Measurements from ENCODE around the gene OR7C1.
"Not testable (repeated sequence)": the region's sequence is repeated elsewhere in the genome, so short reads cannot be mapped to it uniquely, and the experiment has no call there.

OR7C1 gene

DNA sequence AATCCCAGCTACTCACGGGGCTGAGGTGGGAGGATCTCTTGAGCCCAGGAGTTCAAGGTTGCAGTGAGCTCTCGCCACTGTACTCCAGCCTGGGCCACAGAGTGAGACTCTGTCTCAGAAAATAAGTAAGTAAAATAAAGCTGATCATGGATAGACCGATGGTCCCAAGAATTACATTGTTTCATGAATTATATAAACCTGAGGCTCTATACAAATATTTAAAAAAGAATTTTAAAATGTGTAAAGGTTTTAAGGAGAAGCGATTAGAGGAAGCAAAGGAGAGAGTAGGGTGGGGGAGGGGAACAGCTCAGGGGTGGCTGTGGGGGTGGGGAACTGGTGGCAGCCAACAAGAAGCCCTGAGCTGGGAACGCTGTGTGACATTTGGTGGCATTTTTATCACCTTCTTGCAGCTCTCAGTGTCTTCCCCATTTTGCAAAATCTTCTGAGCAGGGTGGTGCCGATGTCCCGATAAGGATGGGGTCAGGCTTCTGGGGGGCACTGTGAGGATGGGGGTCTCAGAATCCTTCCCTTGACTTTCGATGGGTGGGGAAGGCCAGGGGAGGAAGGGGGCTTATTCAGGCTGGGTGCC, 51.5 kb downstream of the OR7C1 start:
- not testable (repeated sequence) for H3K9me3 ChIP-seq (ENCODE audit: low read length); H3K27ac ChIP-seq (ENCODE audit: low read depth, low read length); H3K9ac ChIP-seq (ENCODE audit: low read length); H3K4me3 ChIP-seq (ENCODE audit: low read depth in 1 of 2, low read length in 2 of 2); H3K27me3 ChIP-seq (ENCODE audit: control insufficient read depth in 1 of 2, insufficient read depth in 2 of 2, low read length in 2 of 2); H3K4me1 ChIP-seq (ENCODE audit: insufficient read depth, low read length); H3K36me3 ChIP-seq (ENCODE audit: insufficient read depth, low read length)

DNA sequence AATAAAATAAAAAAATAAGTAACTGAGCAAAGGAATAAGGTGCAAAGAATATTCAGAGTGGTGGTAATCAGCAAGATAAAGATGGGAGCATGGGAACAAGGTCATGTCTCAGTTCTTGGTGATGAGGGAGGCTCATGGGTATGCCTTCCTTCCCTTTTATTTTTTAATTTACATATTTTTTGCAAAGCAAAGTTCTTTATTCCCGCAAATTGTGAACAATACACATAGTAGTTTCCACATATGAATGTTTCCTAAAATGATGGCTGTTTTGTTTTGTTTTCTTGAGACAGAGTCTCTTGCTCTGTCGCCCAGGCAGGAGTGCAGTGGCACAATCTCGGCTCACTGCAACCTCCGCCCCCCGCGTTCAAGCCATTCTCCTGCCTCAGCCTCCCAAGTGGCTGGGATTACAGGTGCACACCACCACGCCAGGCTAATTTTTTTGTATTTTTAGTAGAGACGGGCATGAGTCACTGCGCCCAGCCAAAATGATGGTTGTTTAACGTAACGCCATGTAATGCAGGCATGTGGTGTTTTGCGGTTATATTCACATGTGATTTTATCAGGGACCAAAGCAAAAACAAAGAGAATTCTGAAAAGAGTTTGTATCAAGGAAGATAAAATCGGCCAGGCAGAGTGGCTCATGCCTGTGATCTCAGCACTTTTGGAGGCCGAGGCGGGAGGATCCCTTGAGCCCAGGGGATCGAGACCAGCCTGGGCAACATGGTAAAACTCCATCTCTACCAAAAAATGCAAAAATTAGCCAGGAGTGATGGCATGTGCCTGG, 52.2 kb downstream of the OR7C1 start:
- Histone ChIP-seq H3K9ac (ENCODE audit: low read length) (no peak overlapping the region), H3K36me3 (ENCODE audit: insufficient read depth, low read length) (no peaks in the 10 kb centered on the region), H3K27me3 (ENCODE audit: control insufficient read depth in 1 of 2, insufficient read depth in 2 of 2, low read length in 2 of 2) (peaks cover 0 to 4% of the 10 kb centered on the region in 2 donors), H3K9me3 (ENCODE audit: low read length) (no peaks in the 10 kb centered on the region), H3K4me1 (ENCODE audit: insufficient read depth, low read length) (no peaks in the 10 kb centered on the region), H3K4me3 (ENCODE audit: low read depth in 1 of 2, low read length in 2 of 2) (no peak overlapping the region), H3K27ac (ENCODE audit: low read depth, low read length) (no peak overlapping the region)

DNA sequence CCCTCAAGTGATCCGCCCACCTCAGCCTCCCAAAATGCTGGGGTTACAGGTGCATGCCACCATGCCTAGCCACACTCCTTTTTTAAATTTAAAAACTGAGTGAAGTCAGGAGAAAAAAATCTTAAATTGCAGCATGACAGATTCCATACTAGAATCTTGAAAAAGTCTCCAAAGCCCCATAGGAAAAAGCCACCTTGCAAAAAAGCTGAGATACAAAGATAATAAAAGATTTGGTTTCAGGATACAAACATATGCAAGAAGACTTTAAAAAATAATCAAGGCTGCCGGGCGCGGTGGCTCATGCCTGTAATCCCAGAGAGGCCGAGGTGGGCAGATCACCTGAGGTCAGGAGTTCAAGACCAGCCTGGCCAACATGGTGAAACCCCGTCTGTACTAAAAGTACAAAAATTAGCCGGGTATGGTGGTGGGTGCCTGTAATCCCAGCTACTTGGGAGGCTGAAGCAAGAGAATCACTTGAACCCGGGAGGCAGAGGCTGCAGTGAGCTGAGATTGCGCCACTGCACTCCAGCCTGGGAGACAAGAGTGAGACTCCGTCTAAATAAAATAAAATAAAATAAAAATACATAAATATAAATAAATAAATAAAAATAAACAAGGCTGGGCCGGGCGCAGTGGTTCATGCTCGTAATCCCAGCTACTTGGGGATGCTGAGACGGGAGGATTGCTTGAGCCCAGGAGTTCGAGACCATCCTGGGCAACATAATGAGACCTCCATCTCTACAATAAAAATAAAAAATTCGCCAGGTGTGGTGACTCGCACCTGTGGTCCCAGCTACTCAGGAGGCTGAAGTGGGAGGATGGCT, 53.1 kb downstream of the OR7C1 start:
- H3K36me3 ChIP-seq (ENCODE audit: insufficient read depth, low read length); H3K27me3 ChIP-seq (ENCODE audit: control insufficient read depth in 1 of 2, insufficient read depth in 2 of 2, low read length in 2 of 2); H3K9ac ChIP-seq (ENCODE audit: low read length); H3K27ac ChIP-seq (ENCODE audit: low read depth, low read length); H3K4me1 ChIP-seq (ENCODE audit: insufficient read depth, low read length); H3K4me3 ChIP-seq (ENCODE audit: low read depth in 1 of 2, low read length in 2 of 2); H3K9me3 ChIP-seq (ENCODE audit: low read length): not testable (repeated sequence)

DNA sequence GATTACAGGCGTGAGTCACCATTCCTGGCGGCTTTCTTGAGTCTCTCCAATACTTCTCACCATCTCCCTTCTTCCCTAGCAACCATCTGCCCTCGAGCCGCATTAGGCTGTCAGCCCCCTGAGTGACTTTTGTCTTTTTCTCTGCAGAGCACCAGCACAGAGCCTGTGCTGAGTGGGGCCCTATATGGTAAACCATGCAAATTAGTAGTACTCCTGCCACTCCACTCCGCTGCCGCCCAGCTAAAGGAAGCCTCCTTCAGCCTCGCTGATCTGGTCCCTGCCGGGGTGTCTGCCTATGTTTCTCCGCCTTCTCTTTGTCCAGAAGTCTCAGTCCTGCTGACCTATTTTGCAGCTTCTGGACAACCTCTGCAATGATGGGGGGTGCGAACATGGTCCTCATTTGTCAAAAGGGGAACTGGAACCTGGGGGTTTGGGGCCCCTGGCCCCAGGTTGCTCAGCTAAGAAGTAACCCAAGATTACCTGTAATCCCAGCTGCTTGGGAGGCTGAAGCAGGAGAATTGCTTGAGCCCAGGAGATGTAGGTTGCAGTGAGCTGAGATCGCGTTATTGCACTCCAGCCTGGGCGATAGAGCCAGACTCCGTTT, 54.3 kb downstream of the OR7C1 start:
- H3K36me3 ChIP-seq (ENCODE audit: insufficient read depth, low read length); H3K4me1 ChIP-seq (ENCODE audit: insufficient read depth, low read length); H3K27me3 ChIP-seq (ENCODE audit: control insufficient read depth in 1 of 2, insufficient read depth in 2 of 2, low read length in 2 of 2); H3K4me3 ChIP-seq (ENCODE audit: low read depth in 1 of 2, low read length in 2 of 2); H3K9ac ChIP-seq (ENCODE audit: low read length); H3K27ac ChIP-seq (ENCODE audit: low read depth, low read length); H3K9me3 ChIP-seq (ENCODE audit: low read length): not testable (repeated sequence)

DNA sequence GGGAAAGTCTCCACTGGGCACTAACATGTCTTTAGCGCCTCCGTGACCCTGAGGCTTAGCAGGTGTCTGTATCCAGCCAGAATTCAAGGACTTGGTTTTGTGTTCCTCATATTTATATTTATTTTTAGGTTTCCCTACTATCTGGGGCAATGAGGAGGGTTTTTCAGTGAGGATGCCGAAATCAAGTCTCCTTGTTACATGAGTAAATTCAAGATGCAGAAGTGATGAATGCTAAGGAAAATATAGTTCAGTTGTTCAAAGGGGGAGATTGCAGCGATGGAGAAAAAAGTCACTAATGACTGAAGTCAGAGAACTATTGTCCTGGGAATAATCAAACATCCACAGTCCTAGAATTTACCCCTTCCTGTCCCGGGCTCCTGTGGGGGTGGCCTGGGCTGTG, 55.8 kb downstream of the OR7C1 start:
- H3K9me3 ChIP-seq (ENCODE audit: low read length), result no peaks in the 10 kb centered on the region
- H3K36me3 ChIP-seq (ENCODE audit: insufficient read depth, low read length), result no peaks in the 10 kb centered on the region
- H3K4me3 ChIP-seq (ENCODE audit: low read depth in 1 of 2, low read length in 2 of 2), result no peak overlapping the region
- H3K4me1 ChIP-seq (ENCODE audit: insufficient read depth, low read length), result no peaks in the 10 kb centered on the region
- no peak overlapping the region for H3K27ac ChIP-seq (ENCODE audit: low read depth, low read length)
- peaks cover 0 to 10% of the 10 kb centered on the region in 2 donors for H3K27me3 ChIP-seq (ENCODE audit: control insufficient read depth in 1 of 2, insufficient read depth in 2 of 2, low read length in 2 of 2)
- H3K9ac ChIP-seq (ENCODE audit: low read length), result no peak overlapping the region

DNA sequence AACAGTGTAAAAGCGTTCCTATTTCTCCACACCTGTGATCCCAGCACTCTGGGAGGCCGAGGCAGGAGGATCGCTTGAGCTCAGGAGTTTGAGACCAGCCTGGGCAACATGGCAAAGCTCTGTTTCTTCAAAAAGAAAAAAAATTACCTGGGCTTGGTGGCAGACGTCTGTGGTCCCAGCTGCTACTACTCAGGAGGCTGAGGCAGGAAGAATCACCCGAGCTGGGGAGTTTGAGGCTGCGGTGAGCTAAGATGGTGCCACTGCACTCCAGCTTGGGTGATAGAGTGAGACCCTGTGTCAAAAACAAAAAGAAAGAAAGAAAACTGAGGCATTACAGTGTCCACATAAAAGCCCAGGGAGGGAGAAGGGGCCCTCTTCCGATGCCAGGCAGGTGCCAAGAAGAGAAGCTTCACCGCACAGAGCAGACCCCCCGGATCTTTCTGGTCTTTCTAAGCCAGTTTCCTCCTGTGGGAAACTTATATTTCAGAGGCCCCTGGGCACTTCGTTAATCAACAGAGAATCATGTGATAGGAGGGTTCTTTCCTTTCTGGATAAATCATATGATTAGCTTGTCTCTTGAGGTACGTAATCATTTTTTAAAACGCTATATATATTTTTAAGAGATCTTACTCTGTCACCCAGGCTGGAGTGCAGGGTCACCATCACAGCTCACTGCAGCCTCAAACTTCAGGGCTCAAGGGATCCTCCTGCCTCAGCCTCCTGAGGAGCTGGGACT, 56.7 kb downstream of the OR7C1 start, which contains the start of gene ADGRE2:
Gene ADGRE2 (minus strand): TSS at position 451 of the 736 bp plus-strand sequence. CDS start 1,804 bp downstream, outside the sequence.
- H3K36me3 ChIP-seq (ENCODE audit: insufficient read depth, low read length); H3K4me1 ChIP-seq (ENCODE audit: insufficient read depth, low read length); H3K27me3 ChIP-seq (ENCODE audit: control insufficient read depth in 1 of 2, insufficient read depth in 2 of 2, low read length in 2 of 2); H3K4me3 ChIP-seq (ENCODE audit: low read depth in 1 of 2, low read length in 2 of 2); H3K27ac ChIP-seq (ENCODE audit: low read depth, low read length); H3K9ac ChIP-seq (ENCODE audit: low read length); H3K9me3 ChIP-seq (ENCODE audit: low read length): not testable (repeated sequence)

DNA sequence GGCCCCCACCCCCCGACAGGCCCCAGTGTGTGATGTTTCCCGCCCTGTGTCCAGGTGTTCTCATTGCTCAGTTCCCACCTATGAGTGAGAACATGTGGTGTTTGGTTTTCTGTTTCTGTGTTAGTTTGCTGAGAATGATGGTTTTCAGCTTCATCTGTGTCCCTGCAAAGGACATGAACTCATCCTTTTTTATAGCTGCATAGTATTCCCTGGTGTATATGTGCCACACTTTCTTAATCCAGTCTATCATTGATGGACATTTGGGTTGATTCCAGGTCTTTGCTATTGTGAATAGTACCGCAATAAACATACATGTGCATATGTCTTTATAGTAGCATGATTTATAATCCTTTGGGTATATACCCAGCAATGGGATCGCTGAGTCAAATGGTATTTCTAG, 57.3 kb downstream of the OR7C1 start:
- H3K27ac ChIP-seq (ENCODE audit: low read depth, low read length); H3K4me3 ChIP-seq (ENCODE audit: low read depth in 1 of 2, low read length in 2 of 2); H3K27me3 ChIP-seq (ENCODE audit: control insufficient read depth in 1 of 2, insufficient read depth in 2 of 2, low read length in 2 of 2); H3K9ac ChIP-seq (ENCODE audit: low read length); H3K36me3 ChIP-seq (ENCODE audit: insufficient read depth, low read length); H3K9me3 ChIP-seq (ENCODE audit: low read length); H3K4me1 ChIP-seq (ENCODE audit: insufficient read depth, low read length): not testable (repeated sequence)

DNA sequence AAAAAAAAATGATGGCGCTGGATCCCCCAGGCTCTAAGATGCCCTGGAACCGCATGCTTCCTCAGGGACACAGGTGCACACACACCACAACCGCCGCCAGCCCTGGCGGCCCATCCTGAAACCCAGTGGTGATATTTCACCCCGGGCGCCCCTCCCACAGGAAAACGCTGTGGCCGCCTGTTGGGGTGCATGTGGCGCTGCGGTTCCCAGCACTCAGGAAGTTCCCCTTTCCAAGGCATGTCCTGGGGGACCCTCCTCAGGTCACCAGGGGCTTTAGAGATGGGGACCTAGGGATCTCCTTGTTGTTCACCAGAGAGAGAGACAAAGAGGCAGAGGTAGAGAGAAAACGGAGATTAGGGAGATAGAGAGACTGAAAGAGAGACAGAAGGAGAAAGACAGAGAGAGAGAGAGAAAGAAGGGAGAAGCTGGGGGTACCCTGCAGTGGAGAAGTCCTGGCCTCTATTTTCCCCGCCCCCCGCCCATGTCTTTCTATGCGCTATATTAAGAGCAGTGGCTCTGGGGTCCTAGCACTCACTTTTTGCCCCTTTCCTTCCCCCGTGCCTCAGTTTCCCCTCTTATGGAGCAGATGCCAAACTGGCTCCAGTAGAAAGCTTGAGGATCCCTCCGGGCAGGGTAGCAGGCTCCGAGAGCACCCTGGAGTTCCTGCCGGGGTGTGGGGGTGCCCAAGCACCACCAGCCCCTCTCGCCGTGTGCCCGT, 59.0 kb downstream of the OR7C1 start:
- H3K9me3 ChIP-seq (ENCODE audit: low read length), result no peaks in the 10 kb centered on the region
- no peak overlapping the region for H3K27ac ChIP-seq (ENCODE audit: low read depth, low read length)
- H3K4me3 ChIP-seq (ENCODE audit: low read depth in 1 of 2, low read length in 2 of 2), result no peak overlapping the region
- peaks cover 0 to 10% of the 10 kb centered on the region in 2 donors for H3K27me3 ChIP-seq (ENCODE audit: control insufficient read depth in 1 of 2, insufficient read depth in 2 of 2, low read length in 2 of 2)
- no peak overlapping the region for H3K9ac ChIP-seq (ENCODE audit: low read length)
- H3K36me3 ChIP-seq (ENCODE audit: insufficient read depth, low read length), result no peaks in the 10 kb centered on the region
- H3K4me1 ChIP-seq (ENCODE audit: insufficient read depth, low read length), result no peaks in the 10 kb centered on the region

DNA sequence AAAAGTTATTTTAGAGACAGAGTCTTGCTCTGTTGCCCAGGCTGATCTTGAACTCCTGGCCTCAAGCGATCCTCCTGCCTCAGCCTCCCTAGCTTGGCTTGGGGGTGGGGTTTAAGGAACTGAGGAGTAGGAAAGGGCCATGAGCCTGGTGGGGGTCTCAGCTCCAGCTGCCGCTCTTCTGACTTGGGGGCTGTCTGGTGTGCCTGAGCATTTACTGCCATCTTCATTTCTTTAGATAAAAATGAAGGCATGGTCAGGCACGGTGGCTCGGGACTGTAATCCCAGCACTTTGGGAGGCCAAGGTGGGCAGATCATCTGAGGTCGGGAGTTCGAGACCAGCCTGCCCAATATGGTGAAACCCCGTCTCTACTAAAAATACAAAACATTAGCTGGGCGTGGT, 59.7 kb downstream of the OR7C1 start:
- H3K27me3 ChIP-seq (ENCODE audit: control insufficient read depth in 1 of 2, insufficient read depth in 2 of 2, low read length in 2 of 2); H3K27ac ChIP-seq (ENCODE audit: low read depth, low read length); H3K36me3 ChIP-seq (ENCODE audit: insufficient read depth, low read length); H3K9me3 ChIP-seq (ENCODE audit: low read length); H3K9ac ChIP-seq (ENCODE audit: low read length); H3K4me1 ChIP-seq (ENCODE audit: insufficient read depth, low read length); H3K4me3 ChIP-seq (ENCODE audit: low read depth in 1 of 2, low read length in 2 of 2): not testable (repeated sequence)

DNA sequence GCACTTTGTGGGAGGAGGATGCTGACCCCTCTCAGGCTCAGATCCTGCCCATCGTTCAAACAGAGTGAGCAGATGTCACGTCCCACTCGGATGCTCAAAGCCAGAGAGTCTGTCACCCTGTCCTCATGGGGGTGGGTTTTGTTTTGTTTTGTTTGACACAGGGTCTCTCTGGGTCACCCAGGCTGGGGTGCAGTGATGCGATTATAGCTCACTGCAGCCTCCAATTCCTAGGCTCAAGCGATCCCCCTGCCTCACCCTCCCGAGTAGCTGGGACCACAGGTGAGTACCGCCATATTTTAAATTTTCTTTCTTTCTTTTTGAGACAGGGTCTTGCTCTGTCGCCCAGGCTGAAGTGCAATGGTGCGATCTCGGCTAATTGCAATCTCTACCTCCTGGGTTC, 60.6 kb downstream of the OR7C1 start:
- peaks cover 0 to 10% of the 10 kb centered on the region in 2 donors for H3K27me3 ChIP-seq (ENCODE audit: control insufficient read depth in 1 of 2, insufficient read depth in 2 of 2, low read length in 2 of 2)

More for the DNA sequence above, 60.6 kb downstream of the OR7C1 start:
- no peak overlapping the region for H3K9ac ChIP-seq (ENCODE audit: low read length)
- H3K4me3 ChIP-seq (ENCODE audit: low read depth in 1 of 2, low read length in 2 of 2), result no peak overlapping the region
- H3K4me1 ChIP-seq (ENCODE audit: insufficient read depth, low read length), result no peaks in the 10 kb centered on the region
- no peak overlapping the region for H3K27ac ChIP-seq (ENCODE audit: low read depth, low read length)
- H3K36me3 ChIP-seq (ENCODE audit: insufficient read depth, low read length), result no peaks in the 10 kb centered on the region
- H3K9me3 ChIP-seq (ENCODE audit: low read length), result no peaks in the 10 kb centered on the region
